EH (cell line): ENCODE data around the gene SPRED3.
"Not testable (repeated sequence)": the region's sequence is repeated elsewhere in the genome, so short reads cannot be mapped to it uniquely, and the experiment has no call there.

Experiments used
- DNase-seq: peaks from one replicate; pipeline ENCODE4 v3.0.0-alpha.2; 2015; ENCODE audit warnings: low read depth

Gene SPRED3

DNA sequence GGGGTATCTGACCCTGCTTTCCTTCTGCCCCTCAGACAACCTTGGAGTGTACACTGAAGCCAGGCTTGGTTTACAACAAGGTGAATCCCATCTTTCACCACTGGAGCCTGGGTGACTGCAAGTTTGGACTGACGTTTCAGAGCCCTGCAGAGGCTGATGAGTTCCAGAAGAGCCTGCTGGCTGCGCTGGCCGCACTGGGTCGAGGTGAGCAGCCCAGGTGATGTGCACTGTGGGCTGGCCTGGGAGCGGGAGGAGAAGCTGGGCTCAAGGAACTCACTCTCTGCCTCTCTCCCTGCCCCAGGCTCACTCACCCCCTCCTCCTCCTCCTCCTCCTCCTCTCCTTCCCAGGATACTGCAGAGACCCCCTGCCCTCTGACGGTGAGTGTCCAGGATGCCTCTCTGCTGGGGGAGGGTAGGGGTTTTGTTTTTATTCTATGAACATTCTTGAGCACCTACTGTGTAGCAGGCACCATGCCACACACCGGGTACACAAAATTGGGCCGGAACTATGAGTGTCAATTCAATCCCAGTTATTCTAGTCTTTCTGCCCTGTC, 3.5 kb downstream of the SPRED3 start:
- no peak for DNase-seq

DNA sequence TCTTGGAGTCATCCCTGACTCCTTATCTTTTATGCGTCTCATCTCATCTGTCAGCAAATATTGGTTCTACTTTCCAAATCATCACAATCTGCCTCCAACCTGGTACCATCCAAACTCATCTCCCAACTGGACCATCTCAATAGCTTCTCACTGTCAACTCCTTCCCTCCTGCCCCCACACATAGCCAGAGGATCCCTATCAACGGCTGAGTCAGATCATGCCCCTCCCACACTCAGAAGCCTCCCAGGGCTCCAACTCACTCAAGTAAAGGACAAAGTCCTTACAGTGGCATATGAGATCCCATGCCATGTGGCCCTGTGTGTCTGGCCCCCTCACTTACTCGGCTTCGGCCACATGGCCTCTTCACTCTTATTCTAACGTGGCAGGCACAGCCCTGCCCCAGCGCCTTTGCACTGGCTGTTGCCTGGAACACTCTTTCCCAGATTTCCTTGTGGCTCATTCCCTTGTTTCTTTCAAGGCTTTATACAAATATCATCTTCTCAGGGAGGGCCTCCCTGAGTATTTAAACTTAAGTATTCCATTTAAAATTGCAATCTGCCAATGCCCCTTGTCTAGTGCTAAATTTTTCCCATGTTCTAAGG, 4.3 kb downstream of the SPRED3 start:
- peak; percentile 73 for DNase-seq

DNA sequence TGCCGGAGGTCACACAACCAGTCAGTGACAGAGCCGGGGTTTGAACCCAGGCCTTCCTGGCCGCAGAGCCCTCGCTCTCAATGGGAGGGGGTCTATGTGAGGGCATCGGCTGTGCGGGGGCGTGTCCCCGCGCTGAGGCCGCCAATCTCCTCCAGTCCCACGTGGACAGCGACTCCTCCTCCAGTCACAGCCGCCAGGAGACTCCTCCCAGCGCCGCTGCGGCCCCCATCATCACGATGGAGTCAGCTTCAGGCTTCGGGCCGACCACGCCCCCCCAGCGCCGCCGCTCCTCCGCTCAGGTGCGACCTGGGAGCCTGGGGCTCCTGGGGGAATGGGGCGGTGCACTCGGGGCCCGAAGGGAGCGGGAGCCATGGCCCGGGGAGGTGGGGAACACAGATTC, 6.0 kb downstream of the SPRED3 start:
- DNase-seq, result no peak

DNA sequence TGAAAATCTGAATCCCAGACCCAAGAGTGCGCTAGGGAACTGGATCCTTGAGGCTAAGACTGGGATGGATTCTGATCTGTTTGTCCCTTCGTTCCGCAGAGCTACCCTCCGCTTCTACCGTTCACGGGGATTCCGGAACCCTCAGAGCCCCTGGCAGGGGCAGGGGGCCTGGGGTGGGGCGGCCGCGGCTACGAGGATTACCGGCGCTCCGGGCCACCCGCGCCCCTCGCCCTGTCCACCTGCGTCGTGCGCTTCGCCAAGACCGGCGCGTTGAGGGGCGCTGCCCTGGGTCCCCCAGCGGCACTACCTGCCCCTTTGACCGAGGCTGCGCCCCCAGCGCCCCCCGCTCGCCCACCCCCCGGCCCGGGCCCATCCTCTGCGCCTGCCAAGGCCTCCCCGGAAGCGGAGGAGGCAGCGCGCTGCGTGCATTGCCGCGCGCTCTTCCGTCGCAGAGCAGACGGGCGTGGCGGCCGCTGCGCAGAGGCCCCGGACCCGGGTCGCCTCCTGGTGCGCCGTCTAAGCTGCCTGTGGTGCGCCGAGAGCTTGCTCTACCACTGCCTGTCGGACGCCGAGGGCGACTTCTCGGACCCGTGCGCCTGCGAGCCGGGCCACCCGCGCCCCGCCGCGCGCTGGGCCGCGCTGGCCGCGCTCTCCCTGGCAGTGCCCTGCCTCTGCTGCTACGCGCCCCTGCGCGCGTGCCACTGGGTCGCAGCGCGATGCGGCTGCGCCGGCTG, 7.1 kb downstream of the SPRED3 start:
- DNase-seq, result no peak

DNA sequence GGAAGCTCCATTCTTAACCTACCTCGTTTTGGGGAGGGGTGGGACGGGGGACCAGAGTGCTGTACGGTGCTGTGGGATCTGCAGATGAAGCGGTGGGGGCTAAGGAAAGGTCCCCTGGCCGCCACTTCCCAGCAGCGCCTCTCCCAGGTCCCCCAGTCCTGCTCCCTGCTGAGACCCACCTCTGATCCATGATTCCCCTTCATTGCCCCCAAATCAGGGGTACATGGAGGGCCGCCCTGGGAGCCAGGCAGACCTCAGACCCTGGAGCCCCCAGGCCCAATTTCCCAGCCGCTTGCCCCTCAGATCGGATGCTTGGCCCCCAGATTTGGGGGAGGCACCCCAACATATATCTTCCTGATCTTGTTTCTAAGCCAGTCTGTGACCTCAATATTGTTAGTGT, 10.6 kb downstream of the SPRED3 start:
- DNase-seq, result no peak

DNA sequence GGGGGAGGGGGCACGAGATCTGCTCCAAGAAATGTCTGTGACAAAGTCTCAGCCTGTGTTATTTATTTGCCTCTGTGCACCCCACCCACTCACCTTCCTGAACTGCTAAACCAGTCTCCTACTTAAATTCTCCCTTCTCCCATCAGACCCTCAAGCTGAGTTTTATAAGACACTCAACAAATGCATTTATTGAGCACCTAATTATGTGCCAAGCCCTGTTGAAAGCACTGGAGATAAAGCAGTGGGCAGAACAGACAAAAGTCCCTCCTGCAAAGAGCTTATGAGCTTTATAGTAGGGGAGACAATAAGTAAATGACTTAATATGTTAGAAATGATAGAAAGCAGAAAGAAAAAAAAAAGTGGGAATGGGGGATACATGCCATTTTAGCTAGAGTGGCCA, 11.0 kb downstream of the SPRED3 start:
- DNase-seq, result no peak

DNA sequence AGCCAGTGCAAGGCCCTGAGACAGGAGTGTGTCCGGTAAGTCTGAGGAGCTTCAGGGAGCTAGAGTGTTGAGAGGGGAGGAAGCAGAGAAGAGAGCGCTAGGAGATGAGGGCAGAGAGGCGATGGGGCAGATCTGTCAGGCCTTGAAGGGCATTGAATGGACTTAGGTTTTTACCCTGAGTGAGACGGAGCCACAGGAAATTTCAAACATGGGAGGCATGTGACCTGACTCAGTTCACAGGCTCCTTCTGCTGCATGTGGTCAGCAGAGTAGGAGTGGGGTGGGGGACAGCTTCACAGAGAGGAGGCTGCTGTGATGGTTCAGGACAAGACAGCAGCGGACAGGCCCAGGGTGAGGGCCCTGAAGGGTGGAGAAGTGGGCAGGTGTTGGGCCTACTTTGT, 11.9 kb downstream of the SPRED3 start:
- peak; percentile 37 for DNase-seq

DNA sequence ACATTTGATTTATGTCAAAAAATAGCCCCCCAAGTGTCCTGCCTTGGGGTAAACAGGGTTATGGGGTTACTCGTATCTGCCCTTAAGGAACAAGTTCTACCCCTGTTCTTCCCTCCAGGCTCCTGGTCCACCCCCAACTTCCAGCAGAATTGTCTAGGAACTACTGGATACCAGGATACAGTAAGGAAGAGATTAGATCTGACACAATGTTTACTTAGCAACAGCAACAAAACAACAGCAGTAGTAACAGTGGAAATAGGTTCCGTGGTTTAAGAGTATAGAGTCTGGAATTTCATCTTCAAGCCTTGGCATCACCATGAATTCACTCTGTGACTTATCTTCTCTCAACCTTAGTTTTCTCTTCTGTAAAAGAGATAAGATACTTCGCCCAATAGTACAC, 12.7 kb downstream of the SPRED3 start:
- peak; percentile 69 for DNase-seq

DNA sequence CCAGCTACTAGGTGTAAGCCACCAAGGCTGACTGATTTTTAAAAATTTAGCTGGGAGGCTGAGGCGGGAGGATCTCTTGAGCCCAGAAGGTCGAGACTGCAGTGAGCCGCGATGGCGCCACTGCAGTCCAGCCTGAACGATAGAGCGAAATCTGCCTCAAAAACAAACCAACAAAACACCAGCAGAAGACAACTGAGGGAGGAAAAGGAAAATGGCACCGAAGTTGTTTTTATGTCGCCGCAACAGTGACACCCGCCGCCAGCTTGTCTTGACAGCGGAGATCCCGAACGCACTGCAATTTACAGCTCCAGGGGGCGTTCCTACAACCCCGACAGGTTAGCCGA, 14.1 kb downstream of the SPRED3 start:
- no peak for DNase-seq

DNA sequence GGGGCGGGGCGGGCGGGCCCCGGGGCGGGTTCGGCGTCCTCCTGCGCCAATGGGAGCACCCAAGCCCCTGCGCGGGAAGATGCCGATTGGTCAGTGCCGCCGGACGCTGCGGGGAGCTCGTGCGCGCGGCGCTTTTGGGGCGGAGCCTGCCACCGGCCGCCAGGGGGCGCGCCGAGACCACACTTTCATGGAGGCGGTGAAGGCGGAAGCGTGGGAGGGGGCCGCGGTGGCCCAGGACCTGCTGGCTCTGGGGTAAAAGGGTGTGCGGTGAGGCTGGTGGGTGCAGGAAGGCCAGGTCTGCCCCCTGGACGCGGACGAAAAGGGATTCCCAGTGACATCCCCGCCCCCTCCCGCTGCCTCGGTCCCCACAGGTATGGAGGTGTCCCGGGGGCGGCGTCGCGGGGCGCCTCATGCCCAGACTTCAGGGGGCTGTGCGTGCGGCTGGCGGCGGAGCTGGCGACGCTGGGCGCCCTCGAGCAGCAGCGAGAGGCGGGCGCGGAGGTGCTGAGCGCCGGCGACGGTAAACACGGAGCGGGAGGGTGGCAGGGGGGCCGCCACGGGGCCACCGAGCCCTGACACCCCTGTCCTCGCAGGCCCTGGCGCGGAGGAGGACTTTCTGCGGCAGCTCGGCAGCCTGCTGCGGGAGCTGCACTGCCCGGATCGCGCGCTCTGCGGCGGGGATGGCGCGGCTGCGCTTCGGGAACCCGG, 14.6 kb downstream of the SPRED3 start, which contains the start of gene FAM98C:
TSS of gene FAM98C (plus strand) at position 127 of the 708 bp plus-strand sequence. CDS start at position 188, 61 bp downstream.
- DNase-seq, result peak; percentile 96

DNA sequence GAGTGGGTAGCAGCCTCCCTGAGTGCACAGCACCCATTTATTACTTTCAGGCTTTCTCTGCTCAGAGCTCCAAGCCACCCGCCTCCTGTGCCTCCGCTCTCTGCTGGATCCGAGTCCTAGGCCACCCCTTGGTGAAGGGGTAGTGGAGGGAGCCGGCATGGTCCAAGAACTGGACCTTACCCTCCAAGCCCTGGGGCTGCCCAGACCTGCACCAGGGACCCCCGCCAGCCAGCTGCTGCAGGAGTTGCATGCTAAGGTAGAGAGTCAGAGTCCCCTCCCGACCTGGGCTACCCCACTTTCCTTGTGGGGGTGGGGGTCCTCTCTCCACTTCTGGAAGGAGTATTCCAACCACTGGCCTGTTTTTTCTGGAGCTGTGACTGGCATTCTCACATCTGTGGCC, 16.4 kb downstream of the SPRED3 start:
- no peak for DNase-seq

DNA sequence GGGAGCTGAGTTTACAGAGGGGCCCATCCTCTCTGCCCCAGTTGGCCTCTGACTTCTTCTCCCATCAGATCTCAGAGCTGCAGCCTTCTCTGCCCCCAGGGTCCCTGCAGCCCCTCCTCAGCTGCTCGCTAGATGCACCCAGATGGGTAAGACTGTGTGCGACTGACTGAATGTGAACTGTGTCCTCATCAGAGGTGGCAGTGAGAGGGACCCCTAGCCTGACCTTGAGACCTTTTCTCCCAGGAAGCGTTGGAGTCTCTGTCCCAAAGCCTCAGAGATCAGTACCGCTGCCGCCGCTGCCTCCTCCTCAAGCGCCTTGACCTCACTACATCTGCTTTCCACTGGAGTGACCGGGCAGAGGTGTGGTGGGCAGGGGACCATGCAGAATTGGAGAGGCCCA, 16.8 kb downstream of the SPRED3 start:
- no peak for DNase-seq

DNA sequence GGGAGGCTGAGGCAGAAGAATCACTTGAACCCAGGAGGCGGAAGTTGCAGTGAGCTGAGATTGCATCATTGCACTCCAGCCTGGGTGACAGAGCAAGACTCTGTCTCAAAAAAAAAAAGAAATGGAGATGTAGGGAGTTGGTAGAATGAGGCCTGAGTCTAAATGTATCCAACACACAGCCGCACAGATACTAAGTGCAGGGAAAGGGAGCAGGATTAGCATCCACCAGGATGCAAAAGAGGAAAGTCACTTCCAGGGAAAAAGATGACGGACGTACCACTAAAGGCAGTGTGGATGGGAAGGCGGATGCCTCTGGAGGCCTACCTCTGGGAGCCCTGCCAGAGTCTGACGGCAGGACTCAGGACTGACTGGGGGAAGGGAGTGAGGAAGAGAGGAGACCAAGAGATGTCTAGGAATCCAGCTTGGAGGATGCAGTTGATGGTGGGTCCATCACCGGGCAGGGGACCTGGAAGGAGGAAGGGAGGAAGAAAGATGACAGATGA, 21.2 kb downstream of the SPRED3 start:
- DNase-seq, result peak; percentile 59

DNA sequence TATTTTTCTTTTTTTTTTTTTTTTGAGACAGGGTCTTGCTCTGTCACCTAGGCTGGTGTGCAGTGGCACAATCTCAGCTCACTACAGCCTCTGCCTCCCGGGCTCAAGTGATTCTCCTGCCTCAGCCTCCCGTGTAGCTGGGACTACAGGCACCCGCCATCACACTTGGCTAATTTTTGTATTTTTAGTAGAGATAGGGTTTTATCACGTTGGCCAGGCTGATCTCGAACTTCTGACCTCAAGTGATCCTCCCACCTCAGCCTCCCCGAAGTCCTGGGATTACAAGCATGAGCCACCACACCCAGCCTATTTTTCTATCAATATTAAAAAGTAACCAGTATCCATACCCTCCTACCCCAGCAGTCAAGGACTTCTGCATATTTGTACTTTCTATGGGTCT, 21.9 kb downstream of the SPRED3 start:
- not testable (repeated sequence) for DNase-seq

DNA sequence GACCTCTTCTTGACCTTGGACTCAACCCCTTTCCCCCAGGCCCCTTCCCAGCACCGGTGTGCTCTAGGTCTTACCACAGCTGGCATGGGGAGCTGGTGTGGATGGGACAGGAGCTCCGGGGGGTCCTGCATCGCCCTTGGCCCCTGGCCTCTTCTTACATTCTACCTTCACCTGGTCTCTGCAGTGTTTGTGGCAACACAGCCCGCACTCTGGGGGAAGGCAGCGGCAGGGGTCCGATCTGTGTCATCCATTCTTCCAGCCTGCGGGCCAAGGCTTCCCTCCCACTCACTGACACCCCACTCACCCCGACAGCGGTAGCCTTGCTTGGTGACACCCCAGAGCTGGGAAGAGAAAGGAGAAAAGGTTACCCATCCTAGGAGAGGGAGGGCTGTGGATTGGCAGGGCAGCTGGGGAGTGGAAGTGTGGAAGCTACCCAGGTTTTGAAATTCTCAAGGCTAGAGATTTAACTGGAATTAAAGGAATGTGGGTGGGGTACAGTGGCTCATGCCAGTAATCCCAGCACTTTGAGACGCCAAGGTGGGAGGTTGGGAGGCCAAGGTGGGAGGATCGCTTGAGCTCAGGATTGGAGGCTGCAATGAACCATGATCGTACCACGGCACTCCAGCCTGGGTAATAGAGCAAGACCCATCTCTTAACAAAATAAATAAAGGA, 22.7 kb downstream of the SPRED3 start:
- DNase-seq, result no peak

DNA sequence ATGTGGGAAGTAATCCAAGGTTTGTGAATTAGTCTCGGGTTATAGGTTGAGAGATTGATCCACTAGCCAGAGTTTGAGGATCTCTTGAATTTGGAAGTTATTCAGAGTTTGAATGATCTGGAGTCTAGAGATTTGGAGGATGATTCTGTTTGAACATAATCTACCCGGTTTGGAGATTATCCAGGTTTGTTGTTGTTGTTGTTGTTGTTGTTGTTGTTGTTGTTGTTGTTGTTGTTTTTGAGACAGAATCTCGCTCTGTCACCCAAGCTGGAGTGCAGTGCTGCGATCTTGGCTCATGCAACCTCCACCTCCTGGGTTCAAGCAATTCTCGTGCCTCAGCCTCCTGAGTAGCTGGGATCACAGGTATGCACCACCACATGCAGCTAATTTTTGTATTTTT, 23.4 kb downstream of the SPRED3 start:
- DNase-seq, result not testable (repeated sequence)

DNA sequence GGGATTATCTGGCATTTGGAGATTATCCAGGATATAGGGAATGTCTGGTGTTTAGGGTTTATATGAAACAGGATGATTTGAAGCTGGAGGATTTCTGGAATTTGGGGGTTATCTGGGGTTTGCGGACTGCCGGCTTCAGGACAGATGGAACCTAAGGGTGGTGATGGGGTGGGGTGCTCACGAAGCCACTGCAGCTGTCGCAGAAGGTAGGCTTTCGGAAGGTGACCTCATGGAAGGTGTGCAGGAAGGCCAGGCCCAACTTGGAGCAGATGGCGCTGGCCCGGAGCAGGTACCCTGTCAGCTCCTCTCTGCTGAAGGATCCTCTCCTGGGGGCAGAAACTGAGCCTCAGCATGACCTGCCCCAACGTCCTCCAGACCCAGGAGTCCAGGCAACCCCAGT, 24.0 kb downstream of the SPRED3 start:
- no peak for DNase-seq

DNA sequence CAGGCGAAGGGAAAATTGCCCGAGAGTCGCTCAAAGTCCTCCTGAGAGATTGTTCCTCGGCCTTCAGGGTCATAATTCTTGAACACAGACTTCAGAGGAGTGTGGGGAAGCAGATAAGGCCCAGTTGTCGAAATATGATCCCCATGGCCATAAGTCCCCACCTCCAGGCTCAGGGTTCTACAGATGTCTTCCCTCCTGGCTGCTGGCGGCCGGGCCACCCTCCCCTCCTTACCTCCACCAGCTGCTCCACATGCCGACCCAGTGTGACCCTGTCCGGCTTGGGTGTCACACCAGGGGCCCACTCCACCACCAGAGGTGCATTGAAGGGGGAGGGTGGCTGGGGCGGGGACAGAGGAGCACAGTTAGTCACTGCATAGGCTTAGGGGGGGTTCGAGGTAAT, 24.5 kb downstream of the SPRED3 start:
- DNase-seq, result no peak

DNA sequence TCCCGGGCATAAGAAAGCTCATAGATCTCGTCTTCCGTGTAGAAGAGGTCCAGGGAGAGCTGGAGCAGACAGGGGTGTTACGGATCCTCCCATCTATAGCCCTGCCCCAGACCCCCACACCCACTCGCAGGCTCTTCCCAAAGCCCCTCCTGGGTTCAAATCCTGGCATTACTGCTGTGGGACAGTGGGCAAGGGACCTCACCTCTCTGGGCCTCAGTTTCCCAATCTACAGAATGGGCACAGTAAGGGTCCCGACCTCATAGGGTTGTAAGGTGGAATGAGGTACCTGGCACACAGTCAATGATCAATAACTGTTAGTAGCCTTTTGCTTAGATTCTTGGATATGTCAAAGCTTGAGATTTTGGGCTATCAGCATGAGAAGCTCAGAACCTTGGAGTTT, 24.9 kb downstream of the SPRED3 start:
- no peak for DNase-seq

DNA sequence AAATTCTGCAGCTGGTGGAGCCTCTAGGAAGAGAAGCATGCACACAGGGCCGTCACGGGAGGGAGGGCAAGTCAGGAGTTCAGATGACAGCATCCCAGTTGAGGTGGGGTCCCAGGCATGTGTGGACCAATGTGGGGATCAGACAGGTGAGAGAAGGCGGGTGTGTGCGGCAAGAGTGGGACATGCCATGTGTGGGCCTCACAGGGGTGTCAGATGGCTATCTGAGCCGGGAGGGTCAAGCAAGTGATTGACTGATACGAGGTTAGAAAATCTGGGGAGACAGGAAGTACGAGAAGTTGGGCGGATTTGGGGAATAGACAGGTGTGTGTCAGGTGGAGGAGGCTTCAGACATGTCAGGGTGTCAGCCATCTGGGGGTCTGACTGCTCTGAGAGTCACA, 28.6 kb downstream of the SPRED3 start:
- DNase-seq, result no peak

DNA sequence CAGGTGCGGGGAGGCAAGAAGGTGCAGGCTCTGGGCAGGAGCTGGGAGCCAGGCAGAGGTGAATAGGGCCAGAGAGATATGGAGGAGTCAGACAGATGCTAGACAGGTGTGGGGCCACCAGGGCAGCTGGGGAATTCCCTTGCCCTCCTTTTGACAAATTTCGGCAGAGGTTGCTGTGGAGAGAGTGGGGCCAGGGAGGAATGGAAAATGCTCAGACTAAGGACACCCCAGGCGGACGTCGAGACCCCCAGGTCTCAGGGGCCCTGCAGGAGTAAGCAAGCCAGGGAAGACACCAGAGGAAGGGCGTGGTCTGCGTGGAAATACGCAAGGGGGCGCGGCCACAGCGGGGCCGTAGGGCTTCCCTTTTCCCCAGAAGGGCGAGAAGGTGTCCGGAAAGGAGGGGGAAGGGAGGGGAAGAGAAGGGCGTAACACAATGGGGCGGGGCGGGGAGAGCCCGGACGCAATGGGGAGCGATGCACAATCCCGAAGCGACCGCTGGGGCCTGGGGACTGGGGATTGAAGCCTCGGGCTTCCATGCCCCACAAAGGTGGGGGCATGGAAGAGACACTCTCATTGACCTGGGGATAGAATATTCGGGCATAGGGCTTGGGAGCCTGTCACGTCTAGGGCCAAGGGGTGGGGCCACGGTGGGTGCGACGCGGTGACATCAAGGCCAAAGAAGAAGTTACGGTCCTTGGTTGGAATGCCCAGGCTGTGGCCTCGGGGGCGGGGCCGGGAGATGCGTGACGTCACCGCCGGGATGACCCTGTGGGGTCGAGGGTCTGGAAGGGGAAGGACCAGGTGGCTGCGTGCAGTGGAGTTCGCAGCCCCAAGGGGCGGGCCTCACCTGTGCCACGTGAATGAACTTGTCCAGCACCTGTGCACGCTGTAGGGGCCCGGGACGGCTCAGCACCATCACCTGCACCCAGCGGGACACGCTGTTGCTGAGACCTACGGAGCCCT, 29.3 kb downstream of the SPRED3 start:
- peak; percentile 24 for DNase-seq
